Measurements from ENCODE around the gene SIK3. TPM values are rescaled to one million over a fixed set of nuclear protein-coding genes. Genes with fewer than 3 reads are reported as not detected.
"Not testable (repeated sequence)": the region's sequence is repeated elsewhere in the genome, so short reads cannot be mapped to it uniquely, and the experiment has no call there.

The SIK3 gene
- total RNA-seq, 2 donors from 2014 or later, result 26.2 to 77.6 TPM

DNA sequence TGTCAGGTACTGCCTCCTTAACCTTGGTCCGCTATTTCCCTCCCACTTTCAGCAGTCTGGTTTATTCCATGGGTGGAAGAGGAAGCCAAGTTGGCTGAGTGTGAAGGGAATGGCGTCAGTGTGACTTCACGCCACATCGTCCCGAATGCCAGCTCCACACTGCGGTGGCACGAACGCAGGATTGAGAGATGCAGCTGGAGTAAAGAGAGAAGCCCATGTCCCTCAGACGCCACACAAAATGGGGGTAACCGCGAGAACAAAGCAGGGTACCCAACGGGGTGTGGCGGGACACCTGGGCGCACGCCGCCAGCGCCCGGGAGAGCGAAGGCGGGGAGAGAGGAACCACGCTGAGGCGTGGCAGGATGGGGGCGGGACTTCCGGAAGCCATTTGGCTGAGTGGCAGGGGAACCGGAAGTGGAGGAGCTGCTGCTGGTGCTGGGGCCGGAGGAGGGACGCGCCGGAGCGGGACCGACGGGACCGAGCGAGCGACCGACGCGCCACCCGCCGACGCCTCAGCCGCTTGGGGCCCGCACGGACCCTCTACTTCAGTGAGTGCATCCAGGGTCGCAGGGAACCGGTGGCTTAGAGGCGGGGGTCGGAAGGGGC lies 45.7 kb upstream of the SIK3 start, which contains the start of gene PAFAH1B2:
PAFAH1B2 (plus strand) TSS at position 417 of the 606 bp plus-strand sequence. CDS start 8,161 bp downstream, outside the sequence.
- intact Hi-C loops (cut with DNase I), result loop anchor here (5.0 kb wide), 2 partner anchors 33 to 88 kb away; partner anchors contain the start of genes PCSK7, RNF214 and SIDT2

DNA sequence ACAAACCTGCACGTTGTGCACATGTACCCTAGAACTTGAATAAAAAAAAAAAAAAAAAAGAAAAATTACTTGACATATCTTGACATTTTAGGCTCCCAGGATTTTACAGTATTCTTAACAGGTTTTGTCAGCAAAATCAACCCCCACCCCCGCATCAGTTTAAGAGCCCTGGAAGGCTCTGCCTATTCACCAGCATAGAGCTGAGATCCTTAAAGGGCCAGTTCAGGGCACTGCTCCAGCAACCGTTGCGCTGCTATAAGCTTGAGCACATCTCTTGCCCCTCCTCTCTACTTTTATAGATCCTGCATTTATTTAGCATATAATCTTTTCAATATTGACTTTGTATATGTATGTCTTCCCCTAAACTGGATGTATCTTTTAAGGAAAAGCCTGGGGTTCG lies 45.2 kb upstream of the SIK3 start:
- intact Hi-C loops (cut with DNase I), result loop anchor here (5.0 kb wide), 2 partner anchors 34 to 89 kb away; partner anchors contain the start of genes PCSK7, RNF214 and SIDT2
- Histone ChIP-seq H3K27ac (peak overlapping the region; percentile 86 to 97), H3K27me3 (replicated peaks; ENCODE audit: insufficient read depth) (no peaks in the 10 kb centered on the region), H3K4me3 (peak overlapping the region; percentile 94 to 95), H3K9me3 (no peaks in the 10 kb centered on the region), H3K36me3 (no peaks in the 10 kb centered on the region), H3K4me1 (replicated peaks) (no peaks in the 10 kb centered on the region)
- peak; percentile 39 for DNase-seq (ENCODE audit: low spot score)
- TF ChIP-seq POLR2AphosphoS5 (IDR thresholded peaks at IDR 0.05) (no peak), POLR2A (IDR thresholded peaks at IDR 0.05) (no peak)
- WGBS, result 2% methylated on average over 5 of the region's 5 CpGs

More for the DNA sequence above, 45.7 kb upstream of the SIK3 start, which contains the start of gene PAFAH1B2:
- Histone ChIP-seq H3K36me3 (no peaks in the 10 kb centered on the region), H3K4me1 (replicated peaks) (no peaks in the 10 kb centered on the region), H3K4me3 (peak within 1 kb of the TSS; percentile 94 to 95), H3K27ac (peak within 1 kb of the TSS; percentile 86 to 97), H3K9me3 (no peaks in the 10 kb centered on the region), H3K27me3 (replicated peaks; ENCODE audit: insufficient read depth) (no peaks in the 10 kb centered on the region)
- TF ChIP-seq, protein P1, sequence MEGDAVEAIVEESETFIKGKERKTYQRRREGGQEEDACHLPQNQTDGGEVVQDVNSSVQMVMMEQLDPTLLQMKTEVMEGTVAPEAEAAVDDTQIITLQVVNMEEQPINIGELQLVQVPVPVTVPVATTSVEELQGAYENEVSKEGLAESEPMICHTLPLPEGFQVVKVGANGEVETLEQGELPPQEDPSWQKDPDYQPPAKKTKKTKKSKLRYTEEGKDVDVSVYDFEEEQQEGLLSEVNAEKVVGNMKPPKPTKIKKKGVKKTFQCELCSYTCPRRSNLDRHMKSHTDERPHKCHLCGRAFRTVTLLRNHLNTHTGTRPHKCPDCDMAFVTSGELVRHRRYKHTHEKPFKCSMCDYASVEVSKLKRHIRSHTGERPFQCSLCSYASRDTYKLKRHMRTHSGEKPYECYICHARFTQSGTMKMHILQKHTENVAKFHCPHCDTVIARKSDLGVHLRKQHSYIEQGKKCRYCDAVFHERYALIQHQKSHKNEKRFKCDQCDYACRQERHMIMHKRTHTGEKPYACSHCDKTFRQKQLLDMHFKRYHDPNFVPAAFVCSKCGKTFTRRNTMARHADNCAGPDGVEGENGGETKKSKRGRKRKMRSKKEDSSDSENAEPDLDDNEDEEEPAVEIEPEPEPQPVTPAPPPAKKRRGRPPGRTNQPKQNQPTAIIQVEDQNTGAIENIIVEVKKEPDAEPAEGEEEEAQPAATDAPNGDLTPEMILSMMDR (IDR thresholded peaks at IDR 0.05), result no peak
- TF ChIP-seq POLR2AphosphoS5 (IDR thresholded peaks at IDR 0.05) (peak; percentile 92), POLR2A (IDR thresholded peaks at IDR 0.05) (peak; percentile 88)
- under 1% methylated on average over 48 of the region's 48 CpGs for WGBS
- peak; percentile 95 for DNase-seq (ENCODE audit: low spot score)

DNA sequence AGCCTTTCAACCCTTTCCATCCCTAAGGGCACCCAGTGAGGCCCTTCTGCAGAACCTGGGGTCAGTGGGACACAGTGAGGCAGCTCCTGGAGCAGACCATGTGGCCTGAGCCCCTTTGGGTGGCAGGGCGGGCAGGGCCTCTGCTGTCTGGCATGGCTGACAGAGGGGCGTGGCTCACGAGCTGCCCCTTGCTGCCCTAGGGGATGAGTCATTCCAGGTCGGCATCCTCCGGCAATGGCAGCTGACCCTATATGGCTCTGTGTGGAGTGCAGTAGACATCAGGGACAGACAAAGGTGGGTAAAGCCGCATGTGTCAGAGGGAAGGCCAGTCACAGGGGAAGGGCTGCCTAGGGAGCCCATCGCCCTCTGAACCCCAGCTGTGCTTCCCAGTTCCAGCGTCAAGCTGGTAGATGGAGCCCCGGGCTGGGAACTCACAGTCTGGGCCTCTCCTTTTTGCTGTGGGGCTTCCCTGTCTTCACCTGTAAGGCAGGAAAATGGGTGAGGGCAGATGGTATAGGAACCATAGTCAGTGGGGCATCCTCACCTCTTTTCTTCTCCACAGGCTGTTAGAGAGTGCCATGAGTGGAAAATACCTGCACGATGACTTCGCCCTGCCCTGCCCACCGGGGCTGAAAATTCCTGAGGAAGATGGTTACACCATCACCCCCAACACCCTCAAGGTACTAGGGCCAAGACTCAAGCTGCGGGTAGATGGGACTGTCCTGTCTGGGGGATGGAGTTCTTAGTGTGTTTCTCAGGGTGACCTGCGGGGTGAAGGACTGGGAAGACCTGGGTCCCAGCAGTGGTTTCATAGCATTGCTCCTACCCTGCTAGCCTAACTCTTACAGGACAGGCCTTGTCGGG lies 39.2 kb upstream of the SIK3 start:
- H3K27me3 ChIP-seq (replicated peaks; ENCODE audit: insufficient read depth); H3K27ac ChIP-seq; H3K4me1 ChIP-seq (replicated peaks); intact Hi-C loops (cut with DNase I); H3K36me3 ChIP-seq; DNase-seq (ENCODE audit: low spot score); H3K9me3 ChIP-seq; H3K4me3 ChIP-seq: not testable (repeated sequence)
- no CpG with 5 or more reads among the region's 15 CpGs for WGBS

DNA sequence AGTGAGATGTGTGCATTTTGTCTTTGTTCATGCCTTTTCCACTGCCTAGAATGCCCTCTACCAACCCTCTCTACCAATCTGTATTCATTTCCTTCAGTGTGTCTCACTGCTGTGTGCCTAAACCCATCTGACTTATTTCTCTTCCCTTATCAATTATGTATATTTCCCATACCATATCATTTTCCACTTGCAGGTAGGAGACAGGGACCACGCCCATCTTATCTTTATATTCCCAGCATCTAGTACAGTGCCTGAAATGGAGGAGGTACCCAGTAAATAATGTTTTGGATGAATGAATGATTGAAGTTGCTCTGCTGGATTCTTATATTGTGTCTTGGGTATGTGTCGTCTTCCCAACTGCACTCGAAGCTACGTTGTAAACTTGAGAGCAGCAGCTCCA lies 36.8 kb upstream of the SIK3 start:
- H3K36me3 ChIP-seq; H3K4me1 ChIP-seq (replicated peaks); DNase-seq (ENCODE audit: low spot score); intact Hi-C loops (cut with DNase I); H3K27ac ChIP-seq; H3K9me3 ChIP-seq; H3K4me3 ChIP-seq; H3K27me3 ChIP-seq (replicated peaks; ENCODE audit: insufficient read depth): not testable (repeated sequence)
- WGBS, result 80% methylated on average over 1 of the region's 4 CpGs

DNA sequence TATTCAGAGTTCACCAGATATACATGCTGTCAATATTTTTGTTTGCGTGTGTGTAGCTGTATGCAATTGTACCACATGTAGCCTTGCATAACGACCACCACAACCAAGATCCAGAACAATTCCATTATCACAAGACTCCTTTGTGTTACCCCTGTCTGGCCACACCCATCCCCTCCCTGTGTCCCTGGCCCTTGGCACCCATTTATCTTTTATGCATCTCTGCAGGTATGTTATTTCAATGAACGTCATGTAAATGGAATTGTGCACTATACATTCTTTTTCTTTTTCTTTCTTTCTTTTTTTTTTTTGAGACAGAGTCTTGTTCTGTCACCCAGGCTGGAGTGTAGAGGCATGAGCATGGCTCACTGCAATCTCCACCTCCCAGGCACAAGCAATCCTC lies 36.2 kb upstream of the SIK3 start:
- Histone ChIP-seq H3K36me3 (no peaks in the 10 kb centered on the region), H3K9me3 (no peaks in the 10 kb centered on the region), H3K27ac (no peak overlapping the region), H3K4me1 (replicated peaks) (no peaks in the 10 kb centered on the region), H3K4me3 (no peak overlapping the region), H3K27me3 (replicated peaks; ENCODE audit: insufficient read depth) (no peaks in the 10 kb centered on the region)
- 71% methylated on average over 2 of the region's 3 CpGs for WGBS
- TF ChIP-seq POLR2AphosphoS5 (IDR thresholded peaks at IDR 0.05) (no peak), POLR2A (IDR thresholded peaks at IDR 0.05) (no peak)
- TF ChIP-seq, protein P1 (IDR thresholded peaks at IDR 0.05), result no peak
- DNase-seq (ENCODE audit: low spot score), result no peak
- intact Hi-C loops (cut with DNase I), result no loop called here

DNA sequence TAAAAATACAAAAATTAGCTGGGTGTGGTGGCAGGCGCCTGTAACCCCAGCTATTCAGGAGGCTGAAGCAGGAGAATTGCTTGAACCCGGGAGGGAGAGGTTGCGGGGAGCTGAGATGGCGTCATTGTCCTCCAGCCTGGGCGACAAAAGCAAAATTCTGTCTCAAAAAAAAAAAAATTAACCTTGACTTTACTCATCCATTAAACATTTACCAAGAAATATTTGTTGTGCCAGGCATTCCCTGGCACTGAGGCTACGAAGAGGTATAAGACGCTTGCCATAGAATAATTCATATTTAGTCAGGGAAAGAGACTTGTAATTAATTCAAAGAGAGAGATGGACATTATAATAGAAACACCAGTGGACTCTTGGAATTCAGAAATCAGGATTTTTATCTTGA lies 32.7 kb upstream of the SIK3 start:
- Histone ChIP-seq H3K4me3 (no peak overlapping the region), H3K36me3 (no peaks in the 10 kb centered on the region), H3K27ac (no peak overlapping the region), H3K9me3 (no peaks in the 10 kb centered on the region), H3K27me3 (replicated peaks; ENCODE audit: insufficient read depth) (no peaks in the 10 kb centered on the region), H3K4me1 (replicated peaks) (no peaks in the 10 kb centered on the region)
- 83% methylated on average over 7 of the region's 7 CpGs for WGBS
- intact Hi-C loops (cut with DNase I), result no loop called here
- no peak for DNase-seq (ENCODE audit: low spot score)
- TF ChIP-seq POLR2A (IDR thresholded peaks at IDR 0.05) (no peak), POLR2AphosphoS5 (IDR thresholded peaks at IDR 0.05) (no peak)
- TF ChIP-seq, protein P1 (IDR thresholded peaks at IDR 0.05), result no peak

DNA sequence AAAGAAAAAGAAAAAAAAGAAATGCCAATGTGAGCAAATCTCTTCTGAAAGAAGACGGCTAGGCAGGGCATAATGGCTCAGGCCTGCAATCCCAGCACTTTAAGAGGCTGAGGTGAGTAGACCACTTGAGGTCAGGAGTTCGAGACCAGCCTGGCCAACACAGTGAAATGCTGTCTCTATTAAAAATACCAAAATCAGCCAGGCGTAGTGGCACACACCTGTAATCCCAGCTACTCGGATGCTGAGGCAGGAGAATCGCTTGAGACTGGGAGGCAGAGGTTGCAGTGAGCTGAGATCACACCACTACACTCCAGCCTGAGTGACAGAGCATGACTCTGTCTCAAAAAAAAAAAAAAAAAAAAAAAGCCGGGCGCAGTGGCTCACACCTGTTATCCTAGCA lies 32.2 kb upstream of the SIK3 start:
- H3K9me3 ChIP-seq; H3K36me3 ChIP-seq; H3K4me3 ChIP-seq; DNase-seq (ENCODE audit: low spot score); H3K4me1 ChIP-seq (replicated peaks); H3K27me3 ChIP-seq (replicated peaks; ENCODE audit: insufficient read depth); intact Hi-C loops (cut with DNase I); H3K27ac ChIP-seq: not testable (repeated sequence)
- 96% methylated on average over 7 of the region's 7 CpGs for whole genome bisulfite sequencing

Measured in prostate gland (tissue), 2 donors.